Hematopoietic multipotent progenitor cell (in vitro differentiated cells): ENCODE measurements around the gene TRIM29. TPM values are rescaled to one million over a fixed set of nuclear protein-coding genes. Genes with fewer than 3 reads are reported as not detected.
"Not testable (repeated sequence)": the region's sequence is repeated elsewhere in the genome, so short reads cannot be mapped to it uniquely, and the experiment has no call there.

Experiments used
- DNase-seq, 3 donors: peaks; one replicate each; pipeline ENCODE4 v3.0.0-alpha.2; 2011 to 2015; ENCODE audit warnings: low read depth in 2 of 3, low spot score in 2 of 3
- total RNA-seq: library from RNA; depleted of rRNA; stranded (reverse); fragments of >200 nt; gene quantifications from one replicate; pipeline ENCODE4 v1.2.3, GENCODE V29; 2012

The TRIM29 gene, protein sequence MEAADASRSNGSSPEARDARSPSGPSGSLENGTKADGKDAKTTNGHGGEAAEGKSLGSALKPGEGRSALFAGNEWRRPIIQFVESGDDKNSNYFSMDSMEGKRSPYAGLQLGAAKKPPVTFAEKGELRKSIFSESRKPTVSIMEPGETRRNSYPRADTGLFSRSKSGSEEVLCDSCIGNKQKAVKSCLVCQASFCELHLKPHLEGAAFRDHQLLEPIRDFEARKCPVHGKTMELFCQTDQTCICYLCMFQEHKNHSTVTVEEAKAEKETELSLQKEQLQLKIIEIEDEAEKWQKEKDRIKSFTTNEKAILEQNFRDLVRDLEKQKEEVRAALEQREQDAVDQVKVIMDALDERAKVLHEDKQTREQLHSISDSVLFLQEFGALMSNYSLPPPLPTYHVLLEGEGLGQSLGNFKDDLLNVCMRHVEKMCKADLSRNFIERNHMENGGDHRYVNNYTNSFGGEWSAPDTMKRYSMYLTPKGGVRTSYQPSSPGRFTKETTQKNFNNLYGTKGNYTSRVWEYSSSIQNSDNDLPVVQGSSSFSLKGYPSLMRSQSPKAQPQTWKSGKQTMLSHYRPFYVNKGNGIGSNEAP
- under 0.01 TPM for total RNA-seq

- no peak for DNase-seq
These were observed at the start of gene TRIM29 for GRCh38 chr11:120137611-120138521. TSS of gene TRIM29 (minus strand) at chr11:120138113. CDS start at chr11:120138031, 82 bp downstream.

DNA sequence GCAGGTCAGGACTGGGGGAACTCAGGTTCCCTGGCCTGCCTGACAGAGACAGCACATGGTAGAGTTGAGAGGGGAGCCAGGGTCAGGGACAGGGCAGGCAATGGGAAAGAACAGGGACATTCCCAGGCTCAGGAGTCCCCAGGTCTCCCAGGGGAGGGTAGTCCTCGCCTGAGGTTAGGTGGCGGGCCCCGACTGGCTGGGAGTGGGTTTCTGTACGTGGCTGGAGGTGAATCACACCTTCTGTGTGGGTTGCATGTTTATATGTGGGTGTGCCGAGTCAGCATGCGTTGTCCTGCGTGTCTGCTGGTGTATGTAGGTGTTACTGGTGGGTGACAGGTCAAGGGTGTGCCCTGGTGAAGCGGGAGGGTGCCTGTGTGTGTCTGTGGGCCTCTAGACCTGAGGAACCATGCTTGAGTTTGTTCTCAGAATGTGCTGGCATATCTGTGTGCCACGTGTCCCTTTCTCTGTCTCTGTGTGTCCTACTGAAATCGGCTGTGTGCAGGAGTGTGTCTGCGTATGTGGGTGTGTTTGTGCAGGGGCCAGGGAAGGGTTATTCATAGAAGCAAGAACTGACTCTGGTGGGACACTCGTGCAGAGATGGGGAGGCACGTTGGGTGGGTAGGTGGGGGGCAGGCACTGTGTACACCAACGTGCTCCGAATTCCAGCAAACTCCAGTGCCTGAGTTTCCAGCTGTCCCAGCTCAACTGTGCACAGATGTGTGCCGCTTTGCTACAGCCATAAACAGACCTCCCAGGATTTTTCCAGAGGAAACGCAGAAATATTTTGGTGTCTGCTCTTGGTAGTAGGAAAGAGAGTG, 49.1 kb upstream of the TRIM29 start:
- no peak for DNase-seq

DNA sequence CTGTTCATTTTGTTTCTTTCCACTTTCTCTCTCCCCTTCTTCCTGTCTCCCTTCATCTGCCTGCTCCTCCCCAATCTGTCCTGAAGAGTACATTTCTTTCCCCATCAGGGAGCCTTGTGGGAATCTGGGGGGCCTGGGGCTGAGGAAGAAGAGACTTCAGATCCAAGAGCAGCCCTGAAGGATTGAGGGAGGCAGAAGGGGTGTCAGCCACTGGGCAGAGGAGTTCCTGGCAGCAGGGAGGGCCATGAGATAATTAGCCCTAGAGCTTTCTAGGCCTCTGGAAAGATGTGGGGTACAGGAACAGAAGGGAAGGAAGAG, 48.5 kb upstream of the TRIM29 start:
- DNase-seq = no peak

- DNase-seq = no peak
These were observed 48.0 kb upstream of the TRIM29 start for GRCh38 chr11:120185706-120186455.

DNA sequence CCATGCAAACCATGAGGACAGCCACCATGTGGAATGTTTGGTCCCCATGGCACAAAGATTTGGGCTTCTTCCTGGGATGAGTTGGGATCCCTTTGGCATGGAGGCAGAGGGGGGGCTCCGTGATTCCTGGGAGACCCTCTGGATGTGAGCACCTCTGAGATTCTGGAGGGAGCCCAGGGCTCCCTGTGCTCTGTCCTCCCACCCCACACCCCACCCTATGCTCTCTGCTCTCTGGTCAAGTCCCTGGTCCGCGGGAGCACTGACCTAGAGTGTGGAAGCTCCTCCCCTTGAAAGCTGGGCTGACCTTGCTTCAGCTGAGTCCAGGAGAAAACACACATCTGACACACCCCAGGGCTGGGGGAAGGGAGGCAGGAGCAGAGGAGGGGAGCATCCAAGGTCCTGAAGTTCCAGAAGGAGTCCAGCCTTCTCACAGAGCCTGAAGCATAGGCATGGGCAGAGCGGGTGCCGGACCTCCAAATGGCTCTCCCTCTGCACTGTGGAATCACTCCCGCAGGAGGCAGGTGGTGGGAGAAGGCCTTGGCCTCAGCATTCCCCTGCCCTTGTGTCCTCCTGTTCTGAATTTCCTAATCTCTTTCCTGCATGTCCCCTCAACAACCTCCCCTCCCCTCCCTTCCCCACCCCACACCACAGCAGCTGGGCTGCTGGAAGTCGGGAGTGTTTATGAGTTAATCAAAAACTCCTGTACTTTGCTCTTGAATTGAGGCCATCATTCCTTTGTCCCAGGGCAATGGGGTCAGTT, 47.2 kb upstream of the TRIM29 start:
- DNase-seq = no peak

DNA sequence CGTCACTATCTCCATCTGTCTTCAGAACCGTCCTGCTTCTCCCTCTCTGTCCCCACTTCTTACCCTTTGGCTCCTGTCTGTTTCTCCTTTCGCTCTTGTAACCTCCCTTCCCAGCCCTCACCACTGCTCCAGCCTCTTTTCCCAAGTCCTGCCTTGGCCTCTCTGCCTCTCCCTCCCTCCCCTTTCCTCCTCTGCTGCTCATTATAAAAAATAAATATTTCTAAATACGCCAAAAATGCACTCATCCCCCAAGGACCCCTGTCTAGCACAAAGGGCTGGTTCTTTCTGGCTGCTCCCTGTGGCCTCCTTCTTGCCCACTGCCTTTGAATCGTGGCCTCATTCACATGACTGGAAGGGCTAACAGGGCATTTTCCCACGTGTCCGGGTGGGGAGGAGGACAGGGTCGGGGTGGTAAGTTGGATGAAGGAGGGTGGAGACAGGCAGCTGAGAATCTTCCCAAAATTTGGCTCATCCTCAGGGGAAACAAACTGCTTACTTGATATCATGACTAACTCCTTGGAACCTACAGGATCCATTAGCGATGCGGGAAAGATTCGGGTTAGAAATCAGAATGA, 46.5 kb upstream of the TRIM29 start:
- DNase-seq = no peak

GRCh38 chr11:120183701-120184141, 45.8 kb upstream of the TRIM29 start:
- no peak for DNase-seq

DNA sequence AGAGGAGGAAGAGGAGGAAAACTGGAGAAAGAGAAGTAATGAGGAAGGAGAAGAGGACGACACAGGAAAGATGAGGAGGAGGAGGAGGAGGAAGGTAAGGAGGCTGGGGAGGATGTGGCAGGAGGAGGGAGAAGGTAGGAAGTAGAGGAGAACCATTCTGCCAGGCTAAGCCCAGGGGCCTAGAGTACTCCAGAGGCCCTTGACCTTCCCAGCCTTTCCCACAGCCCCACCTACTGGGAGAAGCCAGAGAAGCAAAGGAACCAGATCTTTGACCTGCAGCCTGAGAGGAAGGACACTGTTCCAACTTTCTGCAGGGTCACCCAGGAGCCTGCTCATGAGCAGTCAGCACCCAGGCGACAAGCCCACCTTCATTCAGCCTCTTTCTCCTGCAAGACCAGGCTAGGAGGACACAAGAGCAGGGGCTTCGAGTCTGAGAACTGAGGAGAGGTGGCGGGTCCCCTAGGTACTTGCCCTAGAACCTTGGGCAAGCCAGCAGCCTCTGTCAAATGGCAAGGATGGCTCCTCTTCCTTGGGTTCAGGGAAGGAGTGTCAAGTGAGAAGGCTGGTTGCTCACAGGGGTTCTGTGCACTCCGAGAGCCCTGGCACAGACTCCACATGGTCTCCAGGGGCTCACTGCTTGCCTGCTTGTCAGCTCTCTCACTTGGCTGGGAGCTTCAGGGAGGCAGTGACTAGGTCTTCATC, 45.0 kb upstream of the TRIM29 start:
- no peak for DNase-seq

GRCh38 chr11:120182372-120182771, 44.5 kb upstream of the TRIM29 start:
- no peak for DNase-seq

DNA sequence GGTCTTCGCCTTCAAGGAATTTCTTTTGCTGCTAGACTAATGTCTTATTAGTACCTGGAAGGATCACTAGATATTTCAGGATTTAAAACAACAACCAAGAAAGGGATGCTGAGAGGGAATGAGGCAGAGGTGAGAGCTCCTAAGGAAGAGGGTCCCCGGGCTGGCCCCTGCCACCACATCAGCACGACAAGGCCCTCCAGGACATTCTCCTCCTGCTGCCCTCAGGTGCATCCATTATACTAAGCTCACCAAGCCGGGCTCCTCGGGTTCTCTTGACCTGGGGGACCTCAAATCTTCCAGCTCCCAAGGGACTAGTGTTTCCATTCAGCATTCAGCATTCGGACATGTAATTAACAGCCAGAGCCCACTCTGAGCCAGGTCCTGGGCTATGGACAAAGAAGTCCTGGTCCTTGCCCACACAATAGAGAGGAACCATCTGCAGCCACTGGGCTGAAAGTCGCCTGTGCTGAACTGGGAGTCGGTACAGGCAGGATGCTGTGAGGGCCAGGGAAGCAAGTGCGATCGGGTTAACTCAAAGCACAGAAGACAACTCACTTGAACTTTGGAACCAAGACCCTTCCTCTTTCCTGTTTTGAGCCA, 43.6 kb upstream of the TRIM29 start:
- no peak for DNase-seq

- no peak for DNase-seq
These were observed 42.8 kb upstream of the TRIM29 start for GRCh38 chr11:120180551-120181232.

DNA sequence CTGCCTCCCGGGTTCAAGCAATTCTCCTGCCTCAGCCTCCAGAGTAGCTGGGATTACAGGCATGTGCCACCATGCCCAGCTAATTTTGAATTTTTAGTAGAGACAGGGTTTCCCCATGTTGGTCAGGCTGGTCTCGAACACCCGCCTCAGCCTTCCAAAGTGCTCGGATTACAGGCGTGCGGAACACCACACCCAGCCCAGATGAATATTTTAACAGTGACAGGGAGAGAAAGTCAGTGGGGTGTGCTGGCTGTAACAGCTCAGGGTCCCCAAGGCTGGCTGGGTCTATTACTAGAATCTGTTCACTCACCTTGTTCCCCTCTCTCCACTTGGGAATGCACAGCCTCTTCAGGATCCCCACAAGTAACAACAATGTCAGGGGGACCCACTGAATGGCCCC, 42.1 kb upstream of the TRIM29 start:
- not testable (repeated sequence) for DNase-seq

GRCh38 chr11:120179057-120179672, 41.3 kb upstream of the TRIM29 start:
- no peak for DNase-seq

GRCh38 chr11:120178561-120179056, 40.7 kb upstream of the TRIM29 start:
- DNase-seq = no peak

GRCh38 chr11:120174866-120175265, 37.0 kb upstream of the TRIM29 start:
- DNase-seq = no peak

DNA sequence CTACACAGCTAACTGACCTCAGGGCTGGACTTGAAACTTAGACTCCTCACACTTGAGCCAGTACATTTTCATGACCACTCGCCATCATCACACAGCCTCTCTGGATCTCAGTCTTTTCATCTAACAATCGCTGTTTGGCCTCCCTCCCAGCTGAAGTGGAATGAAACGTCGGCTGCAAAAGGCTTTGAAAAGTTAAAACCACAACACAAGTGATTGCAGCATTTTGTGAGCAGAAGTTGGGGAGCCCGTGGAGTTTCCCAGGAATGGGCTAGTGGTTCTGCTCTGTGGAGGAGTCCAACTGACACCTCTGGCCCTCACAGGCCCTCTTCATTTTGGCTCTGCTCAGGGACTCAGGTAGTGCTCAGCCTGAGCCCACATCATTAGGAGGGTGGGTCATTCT, 35.9 kb upstream of the TRIM29 start:
- no peak for DNase-seq
